ENCODE data around the gene SRD5A3. TPM values are rescaled to one million over a fixed set of nuclear protein-coding genes. Genes with fewer than 3 reads are reported as not detected.
A peak's percentile ranks its signal among the peaks of the same experiment; 100 is the strongest.

SRD5A3 gene
- polyA plus RNA-seq, 3 donors = 18.4 to 30.0 (median 20.8) TPM

GRCh38 chr4:55395529-55396307, 49.7 kb downstream of the SRD5A3 start, which contains the start of gene TMEM165:
Gene TMEM165 (plus strand): TSS chr4:55395957. CDS start chr4:55396190, 233 bp downstream.
- peak; percentile 63 to 86 (median 83) for DNase-seq (ENCODE audit: extremely low read depth in 1 of 11, low read depth in 9 of 11, low spot score in 4 of 11)

GRCh38 chr4:55396308-55397125, 50.5 kb downstream of the SRD5A3 start:
- DNase-seq (ENCODE audit: extremely low read depth in 1 of 11, low read depth in 9 of 11, low spot score in 4 of 11) = peak in 8 of 11 donors; percentile 38 to 68 (median 52)

GRCh38 chr4:55397126-55397436, 51.0 kb downstream of the SRD5A3 start:
- no peak for DNase-seq (ENCODE audit: extremely low read depth in 1 of 11, low read depth in 9 of 11, low spot score in 4 of 11)

GRCh38 chr4:55397520-55398321, 51.7 kb downstream of the SRD5A3 start:
- no peak for DNase-seq (ENCODE audit: extremely low read depth in 1 of 11, low read depth in 9 of 11, low spot score in 4 of 11)

- DNase-seq (ENCODE audit: extremely low read depth in 1 of 11, low read depth in 9 of 11, low spot score in 4 of 11) = no peak
Observed at GRCh38 chr4:55398461-55398860, 52.4 kb downstream of the SRD5A3 start.

GRCh38 chr4:55398966-55399365, 52.9 kb downstream of the SRD5A3 start:
- no peak for DNase-seq (ENCODE audit: extremely low read depth in 1 of 11, low read depth in 9 of 11, low spot score in 4 of 11)

GRCh38 chr4:55399581-55399980, 53.5 kb downstream of the SRD5A3 start:
- no peak for DNase-seq (ENCODE audit: extremely low read depth in 1 of 11, low read depth in 9 of 11, low spot score in 4 of 11)

- DNase-seq (ENCODE audit: extremely low read depth in 1 of 11, low read depth in 9 of 11, low spot score in 4 of 11) = no peak
Observed at GRCh38 chr4:55405073-55405472, 59.0 kb downstream of the SRD5A3 start.

GRCh38 chr4:55406545-55406944, 60.5 kb downstream of the SRD5A3 start:
- DNase-seq (ENCODE audit: extremely low read depth in 1 of 11, low read depth in 9 of 11, low spot score in 4 of 11) = no peak

- no peak for DNase-seq (ENCODE audit: extremely low read depth in 1 of 11, low read depth in 9 of 11, low spot score in 4 of 11)
Observed at GRCh38 chr4:55407119-55407518, 61.1 kb downstream of the SRD5A3 start.

- DNase-seq (ENCODE audit: extremely low read depth in 1 of 11, low read depth in 9 of 11, low spot score in 4 of 11) = no peak
Observed at GRCh38 chr4:55407764-55408163, 61.7 kb downstream of the SRD5A3 start.

- no peak for DNase-seq (ENCODE audit: extremely low read depth in 1 of 11, low read depth in 9 of 11, low spot score in 4 of 11)
Observed at GRCh38 chr4:55409468-55410171, 63.6 kb downstream of the SRD5A3 start.

GRCh38 chr4:55410431-55410830, 64.4 kb downstream of the SRD5A3 start:
- no peak for DNase-seq (ENCODE audit: extremely low read depth in 1 of 11, low read depth in 9 of 11, low spot score in 4 of 11)

GRCh38 chr4:55411621-55412020, 65.6 kb downstream of the SRD5A3 start:
- no peak for DNase-seq (ENCODE audit: extremely low read depth in 1 of 11, low read depth in 9 of 11, low spot score in 4 of 11)

GRCh38 chr4:55416176-55416575, 70.1 kb downstream of the SRD5A3 start:
- no peak for DNase-seq (ENCODE audit: extremely low read depth in 1 of 11, low read depth in 9 of 11, low spot score in 4 of 11)

Measured in renal cortex interstitium (tissue), 11 donors.